Endothelial cell of umbilical vein (primary cell): ENCODE results near the gene MANBA. TPM values are rescaled to one million over a fixed set of nuclear protein-coding genes. Genes with fewer than 3 reads are reported as not detected.

Experiments used
- BruUV-seq: library from RNA; stranded (reverse); fragments of 400-500 nt; replicated peaks from 2 replicates; lab custom pipeline; 2021; lab: Mats Ljungman, UMichigan
- CTCF ChIA-PET: fragments of 300-600, 350-600 bp; sonication (Branson Sonifier 250); formaldehyde crosslinking; loops from one replicate; lab custom pipeline; 2021; ENCODE audit warnings: antibody characterized with exemption, inconsistent platforms; lab: Charles Lee
- POLR2A ChIA-PET: fragments of 300-600, 350-600 bp; sonication (Branson Sonifier 250); formaldehyde crosslinking; loops from one replicate; lab custom pipeline; 2021; ENCODE audit warnings: antibody characterized with exemption, inconsistent platforms; lab: Charles Lee
- DNase-seq: peaks from one replicate; pipeline ENCODE4 v3.0.0-alpha.2; 2011; ENCODE audit warnings: low read depth, low spot score
- FAIRE-seq: peaks from 2 replicates; lab custom pipeline; 2011; peaks lifted over from hg19 to GRCh38; lab: Jason Lieb, UNC
- H2AFZ ChIP-seq: 2 replicates; pipeline ENCODE4 v1.6.0; 2012; ENCODE audit warnings: low read depth, low read length, control low read depth, inconsistent platforms
- H3K27ac ChIP-seq: 2 replicates; pipeline ENCODE4 v1.5.1; 2011; ENCODE audit warnings: low read depth, mild to moderate bottlenecking, control low read depth, low read length, moderate library complexity; ENCODE audit not compliant: insufficient read depth
- H3K27me3 ChIP-seq, 2 experiments: 2 replicates each; pipeline versions ENCODE4 v1.6.0 to v1.6.1; 2011; ENCODE audit warnings: low read length in 2 of 2, mixed read lengths in 1 of 2; ENCODE audit not compliant: control insufficient read depth in 2 of 2, insufficient read depth in 2 of 2
- H3K36me3 ChIP-seq, 2 experiments: 2 replicates in 1 of 2; 3 replicates in 1 of 2; pipeline ENCODE4 v1.5.1; 2011; ENCODE audit warnings: low read length in 2 of 2, mild to moderate bottlenecking in 1 of 2, moderate library complexity in 1 of 2; ENCODE audit not compliant: control insufficient read depth in 2 of 2, insufficient read depth in 2 of 2; ENCODE audit errors: extremely low read depth in 1 of 2
- H3K4me1 ChIP-seq: 3 replicates; pipeline ENCODE4 v1.5.1; 2011; ENCODE audit warnings: mild to moderate bottlenecking, low read length; ENCODE audit not compliant: control insufficient read depth, insufficient read depth; ENCODE audit errors: extremely low read depth
- H3K4me2 ChIP-seq: 2 replicates; pipeline ENCODE4 v1.6.1; 2011; ENCODE audit warnings: low read length, control low read depth, mixed read lengths; ENCODE audit not compliant: insufficient read depth
- H3K4me3 ChIP-seq, 3 experiments: fragments of 200-600 bp in 1 of 3; sonication (generic), shearing (Covaris generic) in 1 of 3; replicated peaks in 1 of 3; 2 replicates each; pipeline ENCODE4 v1.5.1; 2011 to 2016; ENCODE audit warnings: control low read depth in 3 of 3, low read length in 3 of 3, mild to moderate bottlenecking in 2 of 3, inconsistent platforms in 1 of 3, low read depth in 1 of 3, moderate library complexity in 1 of 3; ENCODE audit not compliant: insufficient read depth in 1 of 3
- H3K79me2 ChIP-seq: 2 replicates; pipeline ENCODE4 v1.6.0; 2012; ENCODE audit warnings: low read length, inconsistent platforms; ENCODE audit not compliant: control insufficient read depth, insufficient read depth
- H3K9ac ChIP-seq: replicated peaks from 2 replicates; pipeline ENCODE3; 2011; ENCODE audit warnings: low read length, control low read depth; ENCODE audit not compliant: insufficient read depth; ENCODE audit errors: extremely low read depth
- H3K9me1 ChIP-seq: replicated peaks from 3 replicates; pipeline ENCODE4 v1.6.0; 2011; ENCODE audit warnings: mild to moderate bottlenecking, low read length; ENCODE audit not compliant: control insufficient read depth, insufficient read depth; ENCODE audit errors: extremely low read depth
- H3K9me3 ChIP-seq: replicated peaks from 2 replicates; pipeline ENCODE4 v1.5.1; 2012; ENCODE audit warnings: low read length, inconsistent platforms; ENCODE audit not compliant: control insufficient read depth, insufficient read depth
- H4K20me1 ChIP-seq: replicated peaks from 2 replicates; pipeline ENCODE3; 2011; ENCODE audit warnings: mild to moderate bottlenecking, low read length; ENCODE audit not compliant: control insufficient read depth, insufficient read depth; ENCODE audit errors: extremely low read depth
- CTCF ChIP-seq, 2 donors: IDR thresholded peaks; 1 replicate in 1 of 2; 2 replicates in 1 of 2; pipeline ENCODE4 v1.5.1; 2011; ENCODE audit warnings: low read length in 2 of 2, mild to moderate bottlenecking in 2 of 2, moderate library complexity in 2 of 2, control low read depth in 1 of 2, inconsistent platforms in 1 of 2, low read depth in 1 of 2; ENCODE audit not compliant: insufficient read depth in 1 of 2; ENCODE audit errors: extremely low read depth in 1 of 2
- FOS ChIP-seq: IDR thresholded peaks from 2 replicates; pipeline ENCODE4 v1.6.1; 2011; ENCODE audit warnings: mild to moderate bottlenecking, low read length, moderate library complexity, borderline replicate concordance; ENCODE audit not compliant: insufficient read depth
- GATA2 ChIP-seq: IDR thresholded peaks from 2 replicates; pipeline ENCODE4 v1.7.0; 2011; ENCODE audit warnings: low read depth, mild to moderate bottlenecking, moderate library complexity, mixed read lengths, low read length; ENCODE audit not compliant: insufficient read length, insufficient read depth
- JUN ChIP-seq: IDR thresholded peaks from 2 replicates; pipeline ENCODE4 v1.6.1; 2011; ENCODE audit warnings: borderline replicate concordance, low read depth; ENCODE audit not compliant: insufficient read length, insufficient read depth
- MAX ChIP-seq: IDR thresholded peaks from 2 replicates; pipeline ENCODE4 v1.6.1; 2011; ENCODE audit not compliant: insufficient read depth, insufficient read length
- MYC ChIP-seq: IDR thresholded peaks from one replicate; pipeline ENCODE4 v1.6.1; 2011; ENCODE audit warnings: mild to moderate bottlenecking, low read depth, low read length
- POLR2A ChIP-seq: IDR thresholded peaks from 2 replicates; pipeline ENCODE4 v1.6.1; 2012; ENCODE audit warnings: low read depth, mild to moderate bottlenecking, control low read depth, low read length
- POLR2AphosphoS5 ChIP-seq: IDR thresholded peaks from 2 replicates; pipeline ENCODE4 v1.6.1; 2012; ENCODE audit warnings: low read depth, mild to moderate bottlenecking, control low read depth, low read length, moderate library complexity; ENCODE audit not compliant: insufficient read depth
- dilution Hi-C: fragments of 300-500 bp; cut with MboI; formaldehyde crosslinking; loops from one replicate; pipeline ENCODE4 v1.15.0; 2019; ENCODE audit warnings: low sequenced_read_pairs; ENCODE audit not compliant: extremely low pct_ligation_motif_present
- intact Hi-C: fragments of 100-400 bp; cut with micrococcal nuclease; formaldehyde crosslinking; loops from one replicate; pipeline ENCODE4 v1.10.0; 2022
- polyA plus RNA-seq, 4 experiments: library from polyadenylated mRNA; depleted of rRNA in 3 of 4; stranded (reverse) in 3 of 4; unstranded in 1 of 4; fragments of >200 nt; gene quantifications; 2 replicates each; pipeline versions ENCODE4 v1.2.1 to v1.2.3, GENCODE V29; 2011 to 2012; ENCODE audit warnings: missing spikeins in 1 of 4
- total RNA-seq: library from RNA; stranded (reverse); gene quantifications from 2 replicates; pipeline ENCODE4 v1.2.3, GENCODE V29; 2021

MANBA gene
- total and polyA plus RNA-seq, 2 donors (not counting 3 experiments of a cell fraction or from before 2014, with no cell fraction given) = 5.6 to 7.7 TPM

- Histone ChIP-seq H3K79me2 (no peaks in the 10 kb centered on the region), H3K27ac (no peak overlapping the region), H3K9me1 (no peaks in the 10 kb centered on the region), H3K4me3 (no peak overlapping the region), H3K9me3 (no peaks in the 10 kb centered on the region), H2AFZ (no peak overlapping the region), H3K27me3 (no peaks in the 10 kb centered on the region), H3K4me2 (no peak overlapping the region), H3K4me1 (no peaks in the 10 kb centered on the region), H3K36me3 (no peaks in the 10 kb centered on the region), H4K20me1 (no peaks in the 10 kb centered on the region), H3K9ac (no peak overlapping the region)
- FAIRE-seq = no peak
- BruUV-seq = no TSS peak
- no peak for DNase-seq
- TF ChIP-seq JUN = no peak
- no peak for TF ChIP-seq POLR2A
- no peak for TF ChIP-seq POLR2AphosphoS5
- TF ChIP-seq MYC = no peak
- no peak for TF ChIP-seq MAX
- no peak for TF ChIP-seq CTCF (IDR thresholded peaks at IDR 0.05; ENCODE audit: extremely low read depth in 1 of 2, insufficient read depth in 1 of 2, low read depth in 1 of 2, low read length in 2 of 2)
- no peak for TF ChIP-seq FOS
- no peak for TF ChIP-seq GATA2
- ChIA-PET POLR2A (no interaction called here), CTCF (no interaction called here)
- dilution Hi-C loops = no loop called here
- intact Hi-C loops = no loop called here
These were observed 66.9 kb downstream of the MANBA start for GRCh38 chr4:102693861-102694260.
